ACC112 (cell line): ENCODE measurements around the gene ASPM.
"Not testable (repeated sequence)": the region's sequence is repeated elsewhere in the genome, so short reads cannot be mapped to it uniquely, and the experiment has no call there.

ENCODE experiments used
- H2AFZ ChIP-seq: fragments of 200-600 bp; sonication (generic); one replicate; pipeline ENCODE4 v1.6.0; 2017; ENCODE audit warnings: antibody characterized with exemption, low read length; ENCODE audit not compliant: unreplicated experiment
- H3K27ac ChIP-seq: fragments of 200-600 bp; sonication (generic); 2 replicates; pipeline ENCODE4 v1.5.1; 2014; ENCODE audit warnings: low read depth, mild to moderate bottlenecking, antibody characterized with exemption, low read length, moderate library complexity
- H3K27me3 ChIP-seq: fragments of 200-600 bp; sonication (generic); 2 replicates; pipeline ENCODE4 v1.6.1; 2014; ENCODE audit warnings: mild to moderate bottlenecking, antibody characterized with exemption, low read length, moderate library complexity, mixed read lengths; ENCODE audit not compliant: insufficient read depth
- H3K36me3 ChIP-seq: fragments of 200-600 bp; sonication (generic); 2 replicates; pipeline ENCODE4 v1.6.1; 2016; ENCODE audit warnings: mild to moderate bottlenecking, antibody characterized with exemption, low read length, moderate library complexity, mixed read lengths; ENCODE audit not compliant: insufficient read depth
- H3K4me1 ChIP-seq: fragments of 200-600 bp; sonication (generic); one replicate; pipeline ENCODE4 v1.6.1; 2016; ENCODE audit warnings: low read length, mixed read lengths; ENCODE audit not compliant: insufficient read depth, unreplicated experiment, control insufficient read depth
- H3K4me3 ChIP-seq: fragments of 200-600 bp; sonication (generic); 2 replicates; pipeline ENCODE4 v1.5.1; 2014; ENCODE audit warnings: mild to moderate bottlenecking, low read depth, low read length
- H3K79me2 ChIP-seq: fragments of 200-600 bp; sonication (generic); one replicate; pipeline ENCODE4 v1.6.0; 2016; ENCODE audit warnings: low read length; ENCODE audit not compliant: control insufficient read depth, unreplicated experiment, insufficient read depth

The ASPM gene

GRCh38 chr1:197049100-197049499, 97.4 kb downstream of the ASPM start:
- H3K27ac ChIP-seq = no peak overlapping the region
- H3K79me2 ChIP-seq = no peaks in the 10 kb centered on the region
- no peak overlapping the region for H2AFZ ChIP-seq
- H3K4me1 ChIP-seq = no peaks in the 10 kb centered on the region
- H3K4me3 ChIP-seq = no peak overlapping the region
- no peaks in the 10 kb centered on the region for H3K36me3 ChIP-seq
- no peaks in the 10 kb centered on the region for H3K27me3 ChIP-seq

- H3K4me3 ChIP-seq = no peak overlapping the region
- no peak overlapping the region for H3K27ac ChIP-seq
- H3K27me3 ChIP-seq = no peaks in the 10 kb centered on the region
- no peaks in the 10 kb centered on the region for H3K36me3 ChIP-seq
- H3K79me2 ChIP-seq = no peaks in the 10 kb centered on the region
- no peaks in the 10 kb centered on the region for H3K4me1 ChIP-seq
- peak overlapping the region; percentile 2 for H2AFZ ChIP-seq
These were observed 103.7 kb downstream of the ASPM start for GRCh38 chr1:197042676-197043341.

DNA sequence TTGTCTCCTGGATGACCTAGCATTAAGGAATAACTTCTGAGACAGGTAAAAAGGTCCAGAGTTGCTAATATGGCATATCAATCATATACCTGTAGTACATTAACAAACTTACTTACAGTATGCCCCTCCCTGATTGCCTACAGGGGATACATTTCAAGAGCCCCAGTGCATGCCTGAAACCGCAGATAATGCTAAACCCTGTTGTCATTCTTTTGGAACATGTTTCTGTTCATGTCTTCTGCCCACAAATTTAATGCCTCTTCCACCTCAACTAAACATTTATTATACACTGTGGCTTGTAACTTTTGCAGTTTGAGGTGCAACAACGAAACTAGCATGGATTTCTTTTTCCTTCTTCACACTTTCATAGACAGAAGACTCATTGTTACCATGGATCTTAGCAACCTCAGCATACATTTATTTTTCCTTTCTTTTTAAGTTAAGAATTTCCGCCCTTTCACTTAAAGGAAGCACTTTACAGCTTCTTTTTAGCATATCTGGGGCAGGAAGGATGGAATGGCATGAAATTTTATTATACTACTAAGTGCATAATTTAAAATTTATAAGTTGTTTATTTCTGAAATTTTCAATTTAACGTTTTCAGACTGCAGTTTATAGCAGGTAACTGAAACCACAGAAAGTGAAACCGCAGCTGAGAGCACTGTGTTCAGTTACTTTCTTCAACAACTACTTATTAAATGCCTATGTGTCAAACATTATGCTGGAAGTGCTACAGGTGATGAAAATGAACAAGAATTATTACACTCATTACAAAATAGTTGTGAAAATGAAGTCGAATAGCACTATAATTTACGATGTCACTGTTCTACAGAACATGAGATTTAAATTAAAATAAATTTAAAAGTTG, 104.7 kb downstream of the ASPM start:
- no peaks in the 10 kb centered on the region for H3K36me3 ChIP-seq
- no peak overlapping the region for H3K4me3 ChIP-seq
- H3K27ac ChIP-seq = no peak overlapping the region
- H2AFZ ChIP-seq = no peak overlapping the region
- no peaks in the 10 kb centered on the region for H3K27me3 ChIP-seq
- H3K79me2 ChIP-seq = no peaks in the 10 kb centered on the region
- no peaks in the 10 kb centered on the region for H3K4me1 ChIP-seq

DNA sequence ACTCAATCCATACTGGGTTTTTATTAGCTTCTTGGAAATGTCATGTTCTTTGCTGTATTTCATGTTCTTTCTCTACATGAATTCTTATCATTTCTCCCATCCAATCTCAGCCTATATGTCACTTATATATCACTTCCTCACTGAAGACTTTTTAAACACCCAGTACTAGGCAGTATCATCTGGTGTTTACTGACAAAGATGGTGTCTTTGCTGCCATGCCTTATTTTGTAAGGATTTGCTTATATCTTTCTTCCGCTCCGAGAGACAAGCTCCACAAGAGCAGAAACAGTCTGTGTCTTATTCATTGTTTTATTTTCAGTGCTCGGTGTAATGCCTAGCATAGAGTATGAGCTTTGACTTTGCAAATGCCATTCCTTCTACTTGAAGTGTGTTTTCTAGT, 109.6 kb downstream of the ASPM start:
- no peak overlapping the region for H3K4me3 ChIP-seq
- H3K4me1 ChIP-seq = peaks cover 15% of the 10 kb centered on the region
- no peak overlapping the region for H3K27ac ChIP-seq
- no peak overlapping the region for H2AFZ ChIP-seq
- H3K79me2 ChIP-seq = no peaks in the 10 kb centered on the region
- H3K27me3 ChIP-seq = no peaks in the 10 kb centered on the region
- H3K36me3 ChIP-seq = no peaks in the 10 kb centered on the region

DNA sequence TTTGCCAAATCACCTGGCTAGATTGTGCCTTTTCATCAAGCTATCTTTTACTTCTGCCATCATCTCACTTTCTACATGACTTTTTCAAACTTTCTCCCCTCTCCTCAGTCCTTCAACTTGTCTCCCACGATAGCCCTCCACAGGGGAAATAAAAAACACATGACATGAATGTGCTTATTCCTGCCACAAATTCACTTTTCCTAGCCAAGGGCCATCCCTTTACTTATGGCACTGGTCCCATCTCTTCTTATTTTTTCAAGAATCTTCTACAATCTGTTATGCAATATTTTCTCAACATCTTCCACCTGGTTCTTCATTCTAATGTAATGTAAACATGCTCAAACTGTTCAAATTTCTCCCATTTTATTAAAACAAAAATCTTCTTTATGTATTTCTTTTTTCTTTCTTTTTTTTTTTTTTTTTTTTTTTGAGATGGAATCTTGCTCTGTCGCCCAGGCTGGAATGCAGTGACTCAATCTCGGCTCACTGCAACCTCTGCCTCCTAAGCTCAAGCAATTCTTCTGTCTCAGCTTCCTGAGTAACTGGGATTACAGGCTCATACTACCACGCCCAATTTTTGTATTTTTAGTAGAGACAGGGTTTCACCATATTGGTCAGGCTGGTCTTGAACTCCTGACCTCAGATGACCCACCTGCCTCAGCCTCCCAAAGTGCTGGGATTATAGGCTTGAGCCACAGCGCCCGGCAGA, 111.7 kb downstream of the ASPM start:
- H3K79me2 ChIP-seq, H3K27me3 ChIP-seq, H3K36me3 ChIP-seq, H3K4me3 ChIP-seq: not testable (repeated sequence)
- Histone ChIP-seq H2AFZ (peak overlapping the region; percentile 54), H3K27ac (peak overlapping the region; percentile 36), H3K4me1 (peaks cover 24% of the 10 kb centered on the region)
